Kidney epithelial cell (primary cell): ENCODE measurements around the gene APOBR. TPM values are rescaled to one million over a fixed set of nuclear protein-coding genes. Genes with fewer than 3 reads are reported as not detected.
"Not testable (repeated sequence)": the region's sequence is repeated elsewhere in the genome, so short reads cannot be mapped to it uniquely, and the experiment has no call there.

Source experiments
- DNase-seq: peaks from one replicate; pipeline ENCODE4 v3.0.0-alpha.2; 2010; ENCODE audit warnings: low read depth
- H3K27me3 ChIP-seq: 2 replicates; pipeline ENCODE4 v1.6.0; 2011; ENCODE audit warnings: low read length; ENCODE audit not compliant: control insufficient read depth, insufficient read depth
- H3K36me3 ChIP-seq: 2 replicates; pipeline ENCODE4 v1.5.1; 2011; ENCODE audit warnings: low read length; ENCODE audit not compliant: control insufficient read depth, insufficient read depth
- H3K4me3 ChIP-seq: 2 replicates; pipeline ENCODE4 v1.5.1; 2011; ENCODE audit warnings: low read depth, mild to moderate bottlenecking, control low read depth, low read length
- CTCF ChIP-seq: IDR thresholded peaks from 2 replicates; pipeline ENCODE4 v1.5.1; 2011; ENCODE audit warnings: mild to moderate bottlenecking, moderate library complexity, low read length, control low read depth, inconsistent platforms; ENCODE audit not compliant: insufficient read depth, poor library complexity, severe bottlenecking
- total RNA-seq: library from RNA; depleted of rRNA; stranded (reverse); fragments of >200 nt; gene quantifications from 2 replicates; pipeline ENCODE4 v1.2.3, GENCODE V29; 2015

The APOBR gene
- total RNA-seq, 1 donor from 2014 or later = 0.21 TPM

- no peak for DNase-seq
- no peak for TF ChIP-seq CTCF
- H3K4me3 ChIP-seq = no peak overlapping the region
- H3K36me3 ChIP-seq = no peaks in the 10 kb centered on the region
- peaks cover 3% of the 10 kb centered on the region for H3K27me3 ChIP-seq
These were observed 3.6 kb downstream of the APOBR start for GRCh38 chr16:28497861-28498599.

- DNase-seq = no peak
- peaks cover 5% of the 10 kb centered on the region for H3K27me3 ChIP-seq
- no peaks in the 10 kb centered on the region for H3K36me3 ChIP-seq
- H3K4me3 ChIP-seq = no peak overlapping the region
- no peak for TF ChIP-seq CTCF
These were observed 4.4 kb downstream of the APOBR start for GRCh38 chr16:28498666-28499381.

- peaks cover 6% of the 10 kb centered on the region for H3K27me3 ChIP-seq
- no peaks in the 10 kb centered on the region for H3K36me3 ChIP-seq
- no peak for DNase-seq
- TF ChIP-seq CTCF = no peak
- H3K4me3 ChIP-seq = no peak overlapping the region
These were observed 5.4 kb downstream of the APOBR start for GRCh38 chr16:28499854-28500253.

- H3K36me3 ChIP-seq, H3K27me3 ChIP-seq, DNase-seq, H3K4me3 ChIP-seq: not testable (repeated sequence)
These were observed 6.2 kb downstream of the APOBR start for GRCh38 chr16:28500476-28501180.

- H3K27me3 ChIP-seq = peaks cover 11% of the 10 kb centered on the region
- H3K4me3 ChIP-seq = no peak overlapping the region
- TF ChIP-seq CTCF = no peak
- DNase-seq = no peak
- no peaks in the 10 kb centered on the region for H3K36me3 ChIP-seq
These were observed 7.1 kb downstream of the APOBR start for GRCh38 chr16:28501258-28502232.

- TF ChIP-seq CTCF = no peak
- no peak for DNase-seq
- peaks cover 8% of the 10 kb centered on the region for H3K27me3 ChIP-seq
- no peaks in the 10 kb centered on the region for H3K36me3 ChIP-seq
- H3K4me3 ChIP-seq = no peak overlapping the region
These were observed 7.8 kb downstream of the APOBR start for GRCh38 chr16:28502290-28502689.
